Type B pancreatic cell (in vitro differentiated cells): ENCODE measurements around the gene SMARCC1. TPM values are rescaled to one million over a fixed set of nuclear protein-coding genes. Genes with fewer than 3 reads are reported as not detected.

Experiments used
- DNase-seq: peaks from one replicate; pipeline ENCODE4 v3.0.0; 2021; ENCODE audit warnings: mixed read lengths; ENCODE audit not compliant: unreplicated experiment; ENCODE audit errors: extremely low spot score
- H3K27ac Mint-ChIP-seq: 2 replicates; pipeline ENCODE4 v1.8.0; 2021; ENCODE audit warnings: mild to moderate bottlenecking, mixed read lengths
- H3K27me3 Mint-ChIP-seq: 2 replicates; pipeline ENCODE4 v1.8.0; 2021; ENCODE audit warnings: mixed read lengths
- H3K36me3 Mint-ChIP-seq: 2 replicates; pipeline ENCODE4 v1.8.0; 2021; ENCODE audit warnings: mixed read lengths
- H3K4me1 Mint-ChIP-seq: one replicate; pipeline ENCODE4 v1.8.0; 2021; ENCODE audit warnings: mixed read lengths; ENCODE audit not compliant: unreplicated experiment
- H3K4me3 Mint-ChIP-seq: 2 replicates; pipeline ENCODE4 v1.8.0; 2021; ENCODE audit warnings: mild to moderate bottlenecking, mixed read lengths
- H3K9me3 Mint-ChIP-seq: 2 replicates; pipeline ENCODE4 v1.8.0; 2021; ENCODE audit warnings: mixed read lengths
- CTCF ChIP-seq: fragments of 200-600 bp; sonication (generic); conservative IDR thresholded peaks from 2 replicates; pipeline ENCODE4 v1.5.0; 2021; ENCODE audit warnings: antibody characterized with exemption, mild to moderate bottlenecking
- total RNA-seq: library from RNA; stranded (reverse); gene quantifications from 2 replicates; pipeline ENCODE4 v1.2.1, GENCODE V29; 2021; ENCODE audit warnings: low replicate concordance

SMARCC1 gene
- total RNA-seq, 1 donor from 2014 or later = 200 TPM

- H3K27ac Mint-ChIP-seq = no peak overlapping the region
- no peak for DNase-seq
- H3K4me3 Mint-ChIP-seq = no peak overlapping the region
- H3K9me3 Mint-ChIP-seq = no peaks in the 10 kb centered on the region
- H3K4me1 Mint-ChIP-seq = peaks cover 11% of the 10 kb centered on the region
- H3K27me3 Mint-ChIP-seq = no peaks in the 10 kb centered on the region
- no peak for TF ChIP-seq CTCF
- H3K36me3 Mint-ChIP-seq = no peaks in the 10 kb centered on the region
Observed at GRCh38 chr3:47540281-47540680, 241.4 kb downstream of the SMARCC1 start.

GRCh38 chr3:47536967-47537366 lies 244.7 kb downstream of the SMARCC1 start:
- H3K36me3 Mint-ChIP-seq = no peaks in the 10 kb centered on the region
- peaks cover 5% of the 10 kb centered on the region for H3K4me1 Mint-ChIP-seq
- H3K27me3 Mint-ChIP-seq = no peaks in the 10 kb centered on the region
- no peak for TF ChIP-seq CTCF
- H3K9me3 Mint-ChIP-seq = no peaks in the 10 kb centered on the region
- H3K27ac Mint-ChIP-seq = no peak overlapping the region
- no peak overlapping the region for H3K4me3 Mint-ChIP-seq
- DNase-seq = no peak

GRCh38 chr3:47536221-47536891 lies 245.3 kb downstream of the SMARCC1 start:
- Mint-ChIP-seq H3K27ac (no peak overlapping the region), H3K4me1 (no peaks in the 10 kb centered on the region)

More at GRCh38 chr3:47536221-47536891, 245.3 kb downstream of the SMARCC1 start:
- TF ChIP-seq CTCF = no peak
- Mint-ChIP-seq H3K36me3 (no peaks in the 10 kb centered on the region), H3K4me3 (no peak overlapping the region), H3K27me3 (no peaks in the 10 kb centered on the region), H3K9me3 (no peaks in the 10 kb centered on the region)
- DNase-seq = no peak

Other genes with a start within 250 kb of the SMARCC1 start
- gene CSPG5, start 203.0 kb downstream of the SMARCC1 start, total RNA-seq = 1.2 and 2.1 TPM in 2 replicates
- 64.2 and 99.5 TPM in 2 replicates for gene DHX30, start 21.2 kb upstream of the SMARCC1 start, total RNA-seq
- 96.8 and 120 TPM in 2 replicates for gene MAP4, start 234.5 kb upstream of the SMARCC1 start, total RNA-seq